Activated T-cell treated with anti-CD3 and anti-CD28 coated beads, Interleukin-2, amount 50 U/mL, for 48 hours (primary cell): ENCODE results near the gene PLEKHJ1.
"Not testable (repeated sequence)": the region's sequence is repeated elsewhere in the genome, so short reads cannot be mapped to it uniquely, and the experiment has no call there.

Experiments
- DNase-seq, 2 experiments: peaks; one replicate each; pipeline ENCODE4 v3.0.0-alpha.2; 2020

PLEKHJ1 gene, protein sequence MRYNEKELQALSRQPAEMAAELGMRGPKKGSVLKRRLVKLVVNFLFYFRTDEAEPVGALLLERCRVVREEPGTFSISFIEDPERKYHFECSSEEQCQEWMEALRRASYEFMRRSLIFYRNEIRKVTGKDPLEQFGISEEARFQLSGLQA

GRCh38 chr19:2236314-2237050 lies at the start of gene PLEKHJ1, which contains the start of gene SF3A2:
PLEKHJ1 (minus strand) TSS chr19:2236329; CDS start chr19:2236248, 81 bp downstream.
SF3A2 (plus strand) TSS chr19:2236824; CDS start chr19:2243419, 6,595 bp downstream.
- DNase-seq: peak; percentile 100

DNA sequence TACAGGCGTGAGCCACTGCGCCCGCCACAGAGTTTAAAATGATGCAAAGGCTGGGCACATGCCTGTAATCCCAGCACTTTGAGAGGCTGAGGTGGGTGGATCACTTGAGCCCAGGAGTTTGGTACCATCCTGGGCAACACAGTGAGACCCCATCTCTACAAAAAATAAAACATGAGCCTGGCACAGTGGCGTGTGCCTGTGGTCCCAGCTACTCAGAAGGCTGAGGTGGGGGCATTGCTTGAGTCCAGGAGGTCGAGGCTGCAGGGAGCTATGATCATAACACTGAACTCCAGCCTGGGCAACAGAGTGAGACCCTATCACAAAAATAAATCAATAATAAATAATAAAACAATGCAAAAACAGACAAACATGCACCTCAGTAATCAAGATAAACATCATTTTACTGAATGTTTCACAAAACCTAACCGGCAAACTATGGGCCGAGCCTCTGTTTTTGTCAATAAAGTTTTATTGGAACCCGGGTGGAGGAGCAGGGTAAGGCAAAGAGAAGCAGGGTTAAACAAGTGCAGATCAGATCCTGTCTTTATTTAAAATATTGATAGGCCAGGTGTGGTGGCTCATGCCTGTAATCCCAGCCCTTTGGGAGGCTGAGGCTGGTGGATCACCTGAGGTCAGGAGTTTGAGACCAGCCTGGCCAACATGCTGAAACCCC lies 47.8 kb upstream of the PLEKHJ1 start:
- DNase-seq: no peak

DNA sequence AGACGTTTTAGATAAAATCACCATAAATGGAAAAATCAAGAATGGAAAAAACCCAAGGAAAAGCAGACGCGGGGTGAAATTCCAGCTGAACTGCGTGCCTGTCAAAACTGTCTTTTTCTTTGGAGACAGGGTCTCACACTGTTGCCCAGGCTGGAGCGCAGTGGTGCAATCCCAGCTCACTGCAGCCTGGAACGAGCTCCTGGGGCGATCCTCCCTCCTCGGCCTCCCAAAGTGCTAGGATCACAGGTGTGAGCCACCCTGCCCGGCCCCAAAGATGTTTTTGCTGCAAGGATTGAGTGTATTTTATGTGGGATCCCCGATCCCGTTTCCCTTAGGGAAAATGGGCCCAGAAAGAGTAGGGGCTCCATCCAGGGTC lies 46.7 kb upstream of the PLEKHJ1 start:
- no peak for DNase-seq

DNA sequence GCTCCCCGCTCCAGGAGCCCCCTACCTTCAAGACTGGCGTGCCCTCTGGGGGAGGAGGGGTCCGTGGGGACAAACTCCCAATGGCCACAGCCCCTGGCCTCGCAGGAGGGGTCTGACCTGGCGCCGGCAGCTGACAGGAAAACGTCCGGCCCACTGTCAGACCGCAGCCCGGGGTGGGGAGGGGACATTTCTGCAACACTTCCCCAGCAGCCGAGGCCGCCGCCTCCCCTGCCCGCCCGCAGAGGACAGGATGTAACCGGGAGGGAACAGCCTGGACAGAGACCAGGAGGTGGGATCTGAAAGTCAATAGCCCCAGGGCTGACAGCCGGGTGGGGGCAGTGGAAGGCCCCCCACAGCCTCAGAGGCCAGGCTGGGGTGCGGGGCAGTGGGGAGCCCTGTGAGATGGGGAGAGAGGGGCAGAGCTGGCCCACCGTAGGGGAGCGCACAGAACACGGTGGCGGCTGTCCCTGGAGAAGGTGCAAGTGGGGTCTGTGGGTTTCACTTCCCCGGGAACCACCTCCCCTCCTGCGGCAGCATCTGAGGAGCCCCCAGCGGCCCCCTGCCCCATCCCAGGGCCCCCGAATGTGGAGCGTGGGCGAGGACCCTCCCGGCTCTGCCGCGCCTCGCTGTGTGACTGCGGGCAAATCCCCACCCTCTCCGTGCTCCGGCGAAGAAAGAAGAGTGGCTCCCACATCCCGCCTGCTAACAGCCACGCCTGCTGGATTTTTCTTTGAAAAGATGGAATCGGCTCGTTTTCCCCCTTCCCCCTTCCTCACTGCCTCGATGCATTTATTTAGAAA lies 46.1 kb upstream of the PLEKHJ1 start, which contains the start of gene PEAK3:
Gene PEAK3, minus strand, starts transcription at position 114 of the 800 bp plus-strand sequence. CDS start 1,244 bp downstream, outside the sequence.
- DNase-seq: peak; percentile 47 to 52

GRCh38 chr19:2281265-2282061 lies 45.3 kb upstream of the PLEKHJ1 start:
- DNase-seq: not testable (repeated sequence)

DNA sequence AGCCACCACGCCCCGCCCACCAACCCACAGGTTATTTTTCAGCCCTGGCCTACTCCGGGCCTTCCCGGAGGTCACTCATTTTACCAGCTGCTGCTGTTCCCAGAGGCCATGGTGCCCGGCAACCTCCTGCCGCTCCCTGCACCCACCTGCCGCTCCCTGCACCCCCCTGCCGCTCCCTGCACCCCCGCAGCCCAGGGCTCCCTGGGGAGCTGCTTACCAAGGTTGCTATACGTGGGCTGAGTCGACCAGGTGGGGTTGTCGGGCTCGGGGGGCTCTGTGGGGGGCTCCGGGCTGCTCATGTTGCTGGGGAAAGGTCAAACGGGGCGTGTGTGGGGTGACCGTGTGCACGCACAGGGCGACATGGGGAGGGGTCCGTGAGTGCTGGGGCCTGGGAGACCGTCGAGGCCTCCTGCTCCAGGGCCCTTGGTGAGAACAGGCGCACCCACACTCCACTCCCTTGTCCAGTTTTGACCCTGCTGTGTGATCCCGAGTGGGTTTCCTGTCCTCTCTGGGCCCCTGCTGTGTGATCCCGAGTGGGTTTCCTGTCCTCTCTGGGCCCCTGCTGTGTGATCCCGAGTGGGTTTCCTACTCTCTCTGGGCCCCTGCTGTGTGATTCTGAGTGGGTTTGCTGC lies 44.6 kb upstream of the PLEKHJ1 start:
- DNase-seq: no peak

DNA sequence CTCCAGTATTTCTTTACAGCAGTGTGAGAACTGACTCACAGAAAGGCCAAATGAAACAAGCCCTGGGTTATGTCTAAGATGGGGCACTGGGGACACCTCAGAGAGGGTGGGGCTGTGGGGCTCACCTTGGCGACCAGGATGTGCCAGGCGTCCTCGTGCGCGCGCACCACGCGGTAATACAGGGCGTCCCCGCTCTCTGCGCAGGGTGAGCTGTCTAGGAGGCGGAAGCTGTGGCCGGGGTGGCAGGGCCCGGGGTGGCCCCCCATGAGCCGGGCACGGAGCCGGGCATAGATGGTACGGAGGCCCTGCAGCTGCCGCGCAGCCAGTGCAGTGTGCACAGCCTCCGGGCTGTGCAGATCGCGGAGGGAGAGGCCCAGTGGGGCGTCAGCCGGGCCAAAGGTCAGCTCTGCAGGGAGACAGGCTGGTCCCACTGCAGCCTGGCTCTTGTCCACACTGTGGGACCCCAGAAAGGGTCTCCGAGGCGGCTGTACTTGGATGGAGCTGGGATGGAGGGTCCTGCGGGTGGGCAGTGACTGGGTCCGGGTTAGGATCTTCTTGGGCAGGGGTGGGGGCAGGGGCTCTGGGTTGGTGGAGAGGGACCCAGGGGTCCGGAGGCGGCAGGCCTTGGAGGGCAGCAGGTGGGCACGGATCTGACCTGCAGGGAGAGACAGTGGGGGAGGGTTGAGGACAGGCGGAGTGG lies 42.5 kb upstream of the PLEKHJ1 start:
- no peak for DNase-seq

GRCh38 chr19:2277138-2277537 lies 41.0 kb upstream of the PLEKHJ1 start:
- DNase-seq: no peak

DNA sequence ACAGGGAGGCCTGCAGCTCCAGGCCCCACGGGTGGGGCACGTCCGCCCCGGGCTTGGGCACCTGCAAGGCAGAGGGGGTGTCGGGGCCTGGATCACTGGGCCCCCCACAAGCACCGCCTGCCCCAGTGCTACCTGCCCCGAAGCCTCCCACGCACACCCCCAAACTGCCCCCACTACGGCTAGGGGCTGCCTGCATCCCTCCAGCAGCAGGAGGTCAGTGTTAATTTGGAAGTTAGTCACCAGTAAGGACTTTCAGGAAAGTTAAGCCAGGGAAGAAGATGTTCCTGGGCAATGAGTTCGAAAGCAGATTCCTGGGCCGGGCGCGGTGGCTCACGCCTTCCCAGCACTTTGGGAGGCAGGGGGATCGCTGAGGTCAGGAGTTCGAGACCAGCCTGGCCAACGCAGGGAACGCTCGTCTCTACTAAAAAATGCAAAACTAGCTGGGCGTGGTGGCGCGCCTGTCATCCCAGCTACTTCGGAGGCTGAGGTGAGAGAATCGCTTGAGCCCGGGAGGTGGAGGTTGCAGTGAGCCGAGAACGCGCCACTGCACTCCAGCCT lies 40.4 kb upstream of the PLEKHJ1 start:
- DNase-seq: no peak

DNA sequence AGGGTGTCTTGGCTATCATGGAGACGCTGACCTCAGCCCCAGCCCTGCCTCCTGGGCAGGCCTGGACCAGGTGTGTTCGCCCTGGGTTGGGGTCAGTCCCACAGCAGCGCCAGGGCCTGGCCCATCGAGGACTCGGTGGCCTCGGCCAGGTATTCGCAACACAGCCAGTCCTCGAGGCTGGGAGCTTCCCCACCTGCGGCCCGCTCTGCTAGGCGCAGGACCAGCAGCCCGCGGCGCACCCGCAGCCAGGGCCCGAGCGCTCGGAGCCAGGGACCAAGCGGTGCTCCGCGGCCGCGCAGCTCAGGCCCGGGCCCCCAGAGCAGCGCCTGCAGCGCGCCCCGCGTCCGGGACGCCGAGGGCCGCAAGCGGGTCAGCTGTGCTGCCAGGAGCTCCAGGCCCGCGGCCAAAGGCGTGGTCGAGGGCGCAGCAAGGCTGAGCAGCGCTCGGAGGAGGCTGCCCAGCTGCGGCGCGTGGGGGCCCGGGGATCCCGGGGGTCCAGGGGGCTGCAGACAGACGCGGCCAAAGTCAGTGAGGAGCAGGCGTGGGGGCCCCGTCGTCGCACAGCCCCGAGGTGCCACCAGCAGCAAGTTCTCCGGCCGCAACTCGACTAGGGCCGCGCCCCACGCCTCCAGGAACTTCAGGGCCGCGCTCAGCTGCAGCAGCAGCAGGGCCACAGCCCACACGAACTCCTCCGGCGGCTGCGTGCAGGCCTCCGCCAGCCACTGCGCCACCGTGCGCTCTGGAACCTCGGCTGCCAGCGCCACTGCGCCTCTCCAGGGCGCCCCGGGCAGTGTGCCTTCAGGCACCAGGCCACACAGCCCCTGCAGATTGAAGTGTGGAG lies 39.7 kb upstream of the PLEKHJ1 start:
- DNase-seq: no peak

DNA sequence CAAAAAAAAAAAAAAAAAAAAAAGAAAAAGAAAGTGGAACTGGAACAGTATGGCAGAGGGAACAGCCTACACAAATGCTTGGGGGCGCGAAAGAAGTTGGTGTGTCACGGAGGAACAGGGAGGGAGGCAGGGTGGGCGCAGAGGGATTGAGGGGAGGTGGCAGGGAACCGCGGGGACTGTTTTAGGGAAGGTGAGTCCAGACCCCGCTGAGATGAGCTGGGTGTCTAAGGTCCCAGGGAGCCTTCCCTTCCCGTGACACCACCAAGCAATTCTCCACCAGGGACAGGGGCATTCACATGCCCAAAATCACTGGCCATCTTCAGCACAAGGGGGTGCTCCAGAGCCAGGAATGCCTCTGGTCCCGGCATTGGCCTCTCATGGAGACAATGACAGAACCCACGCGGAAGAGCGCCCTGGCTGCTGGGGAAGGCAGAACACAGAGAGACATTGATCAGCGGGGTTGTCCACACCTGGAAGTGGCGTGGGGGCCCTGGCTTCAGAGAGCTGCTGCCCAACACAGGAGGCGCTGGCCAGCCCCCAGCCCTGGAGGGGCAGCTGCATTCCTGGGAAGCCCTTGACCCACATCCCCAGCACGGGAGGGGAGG lies 38.9 kb upstream of the PLEKHJ1 start:
- DNase-seq: peak; percentile 62 to 66

GRCh38 chr19:2274185-2274711 lies 38.1 kb upstream of the PLEKHJ1 start:
- no peak for DNase-seq

GRCh38 chr19:2273356-2274184 lies 37.4 kb upstream of the PLEKHJ1 start:
- peak; percentile 87 to 90 for DNase-seq

- peak; percentile 38 to 48 for DNase-seq
These were observed 35.3 kb upstream of the PLEKHJ1 start for GRCh38 chr19:2271234-2272103.

- peak; percentile 69 to 80 for DNase-seq
These were observed 34.5 kb upstream of the PLEKHJ1 start for GRCh38 chr19:2270423-2271233.

GRCh38 chr19:2270157-2270422 lies 34.0 kb upstream of the PLEKHJ1 start:
- DNase-seq: peak in 1 of 2 experiments; percentile 45
